Stomach (tissue), 9 donors: Measurements from ENCODE around the gene EHD4. TPM values are rescaled to one million over a fixed set of nuclear protein-coding genes. Genes with fewer than 3 reads are reported as not detected.

Source experiments
- DNase-seq, 2 donors: peaks; one replicate each; pipeline versions ENCODE4 v3.0.0 to v3.0.0-alpha.2; 2013 to 2019
- H3K27ac ChIP-seq, 5 donors: fragments of 200-600 bp in 4 of 5; sonication (generic) in 4 of 5; one replicate each; pipeline ENCODE4 v1.5.1; 2013 to 2019; ENCODE audit warnings: mild to moderate bottlenecking in 1 of 5, moderate library complexity in 1 of 5
- H3K27me3 ChIP-seq, 3 donors: fragments of 200-600 bp; sonication (generic); one replicate each; pipeline ENCODE4 v1.5.1; 2017 to 2019; ENCODE audit warnings: mixed run types in 1 of 3
- H3K36me3 ChIP-seq, 4 donors: fragments of 200-600 bp; sonication (generic); 1 replicate in 3 of 4; 2 replicates in 1 of 4; pipeline ENCODE4 v1.5.1; 2016 to 2019
- H3K4me1 ChIP-seq, 4 donors: fragments of 200-600 bp; sonication (generic); one replicate each; pipeline ENCODE4 v1.5.1; 2016 to 2019
- H3K4me3 ChIP-seq, 4 donors: fragments of 200-600 bp; sonication (generic) in 3 of 4; one replicate each; pipeline ENCODE4 v1.5.1; 2016 to 2019; ENCODE audit warnings: mild to moderate bottlenecking in 1 of 4
- H3K9me3 ChIP-seq, 4 donors: fragments of 200-600 bp; sonication (generic); one replicate each; pipeline ENCODE4 v1.5.1; 2016 to 2019
- EP300 ChIP-seq: sonication (generic); formaldehyde crosslinking; IDR thresholded peaks from one replicate; pipeline ENCODE4 v1.6.1; 2017; ENCODE audit warnings: antibody characterized with exemption
- POLR2A ChIP-seq, 4 donors: fragments of 450-650 bp; IDR thresholded peaks; one replicate each; pipeline ENCODE4 v1.6.1; 2016; ENCODE audit warnings: antibody characterized with exemption in 4 of 4, control low read depth in 2 of 4, mild to moderate bottlenecking in 1 of 4, moderate library complexity in 1 of 4
- POLR2AphosphoS5 ChIP-seq, 3 donors: sonication (generic); formaldehyde crosslinking; IDR thresholded peaks; one replicate each; pipeline ENCODE4 v1.6.1; 2016; ENCODE audit warnings: antibody characterized with exemption in 3 of 3
- WGBS, 5 donors: extraction: QIAGEN DNeasy Blood & Tissue Kit in 3 of 5; methylation state at CpG; one replicate each; pipeline versions ENCODE4 v1.1.5 to v1.1.7; 2013 to 2018; 5-methylcytosine and 5-hydroxymethylcytosine counted together
- intact Hi-C: fragments of 100-400 bp; cut with DNase I; formaldehyde crosslinking; loops from one replicate; pipeline ENCODE4 v1.15.1; 2023; ENCODE audit warnings: low total_unique reads
- polyA plus RNA-seq, 3 donors: library from polyadenylated mRNA; stranded (reverse); fragments of 200-250 nt; gene quantifications; one replicate each; pipeline ENCODE4 v1.2.3, GENCODE V29; 2013
- total RNA-seq, 5 donors: library from RNA; depleted of rRNA; stranded (reverse); fragments of >200 nt; gene quantifications; one replicate each; pipeline versions ENCODE4 v1.1.0 to v1.2.3, GENCODE V29; 2014 to 2016
- TF ChIP-seq, protein P1 (sequence below), 7 experiments: fragments of 450-650 bp in 4 of 7; fragments of 200-600 bp in 3 of 7; sonication (generic) in 3 of 7; IDR thresholded peaks; one replicate each; pipeline ENCODE4 v1.5.1; 2016 to 2019; ENCODE audit warnings: antibody characterized with exemption in 7 of 7, control low read depth in 2 of 7, mild to moderate bottlenecking in 1 of 7
- donor health status: healthy with polysubstance abuse.
- donor health status: Bipolar disorder and iron deficiency.
- donor health status: healthy.

The EHD4 gene
- total and polyA plus RNA-seq, 8 donors: 5.8 to 86.4 (median 16.2) TPM

DNA sequence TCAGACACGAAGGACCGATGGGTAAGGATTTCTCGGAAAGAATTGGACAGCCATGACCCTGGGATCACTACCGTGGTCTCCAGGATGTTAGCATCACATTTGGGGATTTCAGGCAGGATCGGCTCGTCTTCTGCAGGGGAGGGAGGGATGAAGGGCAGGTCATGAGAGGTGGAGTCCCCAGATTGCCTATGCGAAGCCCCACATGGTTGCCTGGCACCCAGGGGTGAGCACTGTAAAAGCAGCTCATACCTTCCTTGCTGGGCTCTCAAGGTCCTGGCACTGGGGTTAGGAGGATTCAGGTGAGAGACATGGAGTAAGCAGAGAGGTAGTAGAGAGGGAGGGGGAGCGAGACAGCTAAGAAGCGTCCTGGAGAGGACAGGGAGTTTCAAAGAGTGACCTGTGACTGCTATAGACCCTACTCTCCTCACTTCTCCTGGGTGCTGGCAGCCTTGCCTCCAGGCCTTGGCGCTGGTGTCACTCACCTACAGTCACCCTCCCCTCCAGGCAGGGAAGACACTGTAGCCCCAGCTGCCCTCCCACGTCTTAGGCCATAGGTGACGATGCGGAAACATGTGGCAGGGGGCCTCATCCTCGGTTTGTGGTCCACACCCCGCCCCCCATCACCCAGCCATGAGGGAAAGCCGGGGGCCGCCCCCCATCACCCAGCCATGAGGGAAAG is 15.0 kb upstream of the EHD4 start:
- TF ChIP-seq POLR2AphosphoS5 (IDR thresholded peaks at IDR 0.05) (no peak), EP300 (no peak), POLR2A (IDR thresholded peaks at IDR 0.05) (no peak)
- TF ChIP-seq, protein P1, sequence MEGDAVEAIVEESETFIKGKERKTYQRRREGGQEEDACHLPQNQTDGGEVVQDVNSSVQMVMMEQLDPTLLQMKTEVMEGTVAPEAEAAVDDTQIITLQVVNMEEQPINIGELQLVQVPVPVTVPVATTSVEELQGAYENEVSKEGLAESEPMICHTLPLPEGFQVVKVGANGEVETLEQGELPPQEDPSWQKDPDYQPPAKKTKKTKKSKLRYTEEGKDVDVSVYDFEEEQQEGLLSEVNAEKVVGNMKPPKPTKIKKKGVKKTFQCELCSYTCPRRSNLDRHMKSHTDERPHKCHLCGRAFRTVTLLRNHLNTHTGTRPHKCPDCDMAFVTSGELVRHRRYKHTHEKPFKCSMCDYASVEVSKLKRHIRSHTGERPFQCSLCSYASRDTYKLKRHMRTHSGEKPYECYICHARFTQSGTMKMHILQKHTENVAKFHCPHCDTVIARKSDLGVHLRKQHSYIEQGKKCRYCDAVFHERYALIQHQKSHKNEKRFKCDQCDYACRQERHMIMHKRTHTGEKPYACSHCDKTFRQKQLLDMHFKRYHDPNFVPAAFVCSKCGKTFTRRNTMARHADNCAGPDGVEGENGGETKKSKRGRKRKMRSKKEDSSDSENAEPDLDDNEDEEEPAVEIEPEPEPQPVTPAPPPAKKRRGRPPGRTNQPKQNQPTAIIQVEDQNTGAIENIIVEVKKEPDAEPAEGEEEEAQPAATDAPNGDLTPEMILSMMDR (IDR thresholded peaks at IDR 0.05): no peak
- Histone ChIP-seq H3K4me1 (peaks cover 0 to under 1% (median 0%) of the 10 kb centered on the region in 4 donors), H3K4me3 (no peak overlapping the region), H3K9me3 (no peaks in the 10 kb centered on the region), H3K27ac (no peak overlapping the region), H3K27me3 (no peaks in the 10 kb centered on the region), H3K36me3 (no peaks in the 10 kb centered on the region)
- no peak for DNase-seq
- 85 to 90% (median 86%) methylated on average over 15 to 17 of the region's 17 CpGs for WGBS, 5 donors
- intact Hi-C loops: loop anchor here (5.0 kb wide), 1 partner anchor 70 kb away; no protein-coding TSS in a partner anchor

GRCh38 chr15:41985236-41986160 is 13.1 kb upstream of the EHD4 start:
- DNase-seq: peak in 1 of 2 donors; percentile 11
- WGBS, 5 donors: 85 to 92% (median 87%) methylated on average over 16 to 19 of the region's 19 CpGs
- intact Hi-C loops: loop anchor here (5.0 kb wide), 1 partner anchor 72 kb away; no protein-coding TSS in a partner anchor
- TF ChIP-seq EP300 (no peak), POLR2A (IDR thresholded peaks at IDR 0.05) (no peak), POLR2AphosphoS5 (IDR thresholded peaks at IDR 0.05) (no peak)
- TF ChIP-seq, protein P1 (IDR thresholded peaks at IDR 0.05): no peak
- H3K4me3 ChIP-seq: no peak overlapping the region
- H3K9me3 ChIP-seq: no peaks in the 10 kb centered on the region
- H3K27ac ChIP-seq: no peak overlapping the region
- H3K4me1 ChIP-seq: peaks cover 11 to 19% (median 15%) of the 10 kb centered on the region in 4 donors
- H3K36me3 ChIP-seq: no peaks in the 10 kb centered on the region
- H3K27me3 ChIP-seq: no peaks in the 10 kb centered on the region

GRCh38 chr15:41984622-41985021 is 12.3 kb upstream of the EHD4 start:
- intact Hi-C loops: loop anchor here (5.0 kb wide), 1 partner anchor 73 kb away; no protein-coding TSS in a partner anchor
- no peak for TF ChIP-seq EP300
- no peak for TF ChIP-seq POLR2AphosphoS5 (IDR thresholded peaks at IDR 0.05)
- no peak for TF ChIP-seq POLR2A (IDR thresholded peaks at IDR 0.05)
- TF ChIP-seq, protein P1 (IDR thresholded peaks at IDR 0.05): no peak
- H3K4me1 ChIP-seq: peaks cover 18 to 28% (median 22%) of the 10 kb centered on the region in 4 donors
- H3K4me3 ChIP-seq: no peak overlapping the region
- H3K27me3 ChIP-seq: no peaks in the 10 kb centered on the region
- H3K9me3 ChIP-seq: no peaks in the 10 kb centered on the region
- H3K36me3 ChIP-seq: no peaks in the 10 kb centered on the region
- no peak overlapping the region for H3K27ac ChIP-seq
- DNase-seq: no peak
- WGBS, 5 donors: 88 to 95% (median 93%) methylated on average over 5 of the region's 5 CpGs
